Stimulated activated CD4-positive, alpha-beta T cell treated with anti-CD3 and anti-CD28 coated beads, Interleukin-15, amount 100 ng/mL, for 24 hours (primary cell): Measurements from ENCODE around the gene HPRT1.

Experiments used
- DNase-seq: peaks from one replicate; pipeline ENCODE4 v3.0.0-alpha.2; 2020

Gene HPRT1

DNA sequence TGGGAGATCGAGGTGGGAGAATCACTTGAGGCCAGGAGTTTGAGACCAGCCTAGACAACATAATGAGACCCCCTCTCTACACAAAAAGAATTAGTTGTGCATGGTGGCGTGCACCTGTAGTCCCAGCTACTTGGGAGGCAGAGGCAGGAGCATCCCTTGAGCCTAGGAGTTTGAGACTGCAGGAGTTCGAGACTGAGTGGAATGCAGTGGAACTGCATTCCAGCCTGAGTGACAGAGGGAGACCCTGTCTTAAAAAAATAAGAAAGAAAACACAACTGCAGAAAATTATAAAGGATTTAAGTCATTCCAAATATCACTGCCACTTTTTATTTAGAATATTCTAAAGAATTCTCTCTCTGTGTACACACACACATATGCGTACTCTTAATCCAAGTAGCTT is 18.4 kb downstream of the HPRT1 start:
- no peak for DNase-seq

- no peak for DNase-seq
Observed at GRCh38 chrX:134480061-134480460, 20.1 kb downstream of the HPRT1 start.

DNA sequence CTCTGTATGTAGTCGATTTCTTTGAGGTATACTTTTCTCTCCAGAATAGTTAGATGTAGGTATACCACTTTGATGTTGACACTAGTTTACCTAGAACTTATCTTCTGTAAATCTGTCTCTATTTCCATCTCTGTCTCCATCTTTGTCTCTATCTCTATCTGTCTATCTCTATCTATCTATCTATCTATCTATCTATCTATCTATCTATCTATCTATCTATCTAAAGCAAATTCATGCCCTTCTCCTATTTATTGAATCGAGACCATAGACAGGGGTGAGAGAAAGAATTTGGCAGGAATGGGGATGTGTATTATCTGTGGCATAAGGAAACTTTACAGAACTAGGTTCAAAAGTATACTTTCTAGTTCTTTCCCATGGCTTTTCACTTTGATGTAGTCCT is 21.4 kb downstream of the HPRT1 start:
- DNase-seq: no peak

- no peak for DNase-seq
Observed at GRCh38 chrX:134482371-134482770, 22.4 kb downstream of the HPRT1 start.

- DNase-seq: no peak
Observed at GRCh38 chrX:134484039-134484438, 24.1 kb downstream of the HPRT1 start.

GRCh38 chrX:134501941-134502340 is 42.0 kb downstream of the HPRT1 start:
- no peak for DNase-seq

DNA sequence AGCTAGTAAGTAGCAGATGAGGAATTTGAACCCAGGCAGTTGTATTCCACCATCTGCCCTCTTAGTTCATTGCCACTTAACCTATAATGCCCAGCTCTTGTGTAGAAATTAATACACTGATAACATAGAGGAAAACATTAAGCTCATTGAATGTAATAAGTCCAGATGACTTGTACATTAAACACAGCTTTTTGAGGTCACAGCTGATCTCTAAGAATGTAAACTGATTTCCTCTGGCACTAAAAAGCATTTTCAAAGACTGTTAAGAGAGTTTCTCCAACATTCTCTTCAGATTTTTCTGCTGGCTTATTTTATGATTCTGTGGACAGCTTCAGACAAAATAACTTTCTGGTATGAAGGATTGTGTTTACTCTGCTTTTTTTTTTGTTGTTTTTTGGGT is 42.7 kb downstream of the HPRT1 start:
- no peak for DNase-seq

- DNase-seq: no peak
Observed at GRCh38 chrX:134512566-134512965, 52.6 kb downstream of the HPRT1 start.

DNA sequence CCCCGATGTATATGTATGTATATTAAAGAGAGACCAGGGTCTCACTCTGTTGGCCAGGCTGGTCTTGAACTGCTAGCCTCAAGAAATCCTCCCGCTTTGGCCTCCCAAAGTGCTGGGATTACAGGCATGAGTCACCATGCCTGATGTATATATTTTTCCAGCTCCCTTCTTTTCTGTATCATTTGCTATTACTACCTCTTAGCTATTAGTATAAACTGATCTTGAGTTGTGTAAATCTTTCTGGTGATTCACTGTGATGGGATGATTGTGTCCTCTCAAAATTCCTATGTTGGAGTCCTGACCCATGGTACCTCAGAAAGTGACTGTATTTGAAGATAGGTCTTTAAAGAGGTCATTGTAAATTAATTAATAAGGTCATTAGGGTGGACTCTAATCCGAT is 53.1 kb downstream of the HPRT1 start:
- no peak for DNase-seq

GRCh38 chrX:134520860-134521390 is 61.0 kb downstream of the HPRT1 start:
- DNase-seq: no peak

GRCh38 chrX:134524181-134524580 is 64.2 kb downstream of the HPRT1 start:
- DNase-seq: no peak

GRCh38 chrX:134525086-134525792 is 65.3 kb downstream of the HPRT1 start:
- DNase-seq: no peak

DNA sequence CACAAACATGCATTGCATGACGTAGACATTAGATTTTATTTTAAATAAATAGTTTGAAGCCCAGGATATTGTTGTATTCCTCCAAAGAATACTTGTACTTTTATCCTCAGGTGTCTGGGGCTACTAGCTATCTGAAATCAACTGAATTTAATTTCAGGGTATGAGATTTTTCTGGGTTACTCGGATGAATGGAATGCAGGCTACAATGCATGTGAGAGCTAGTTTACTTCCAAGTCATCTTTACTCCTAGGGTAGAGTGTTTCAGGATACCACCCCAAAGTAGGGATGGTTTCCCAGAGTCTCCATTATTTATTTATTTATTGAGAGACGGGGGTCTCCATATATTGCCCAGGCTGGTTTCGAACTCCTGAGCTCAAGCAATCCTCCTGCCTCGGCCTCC is 66.4 kb downstream of the HPRT1 start:
- DNase-seq: no peak

- no peak for DNase-seq
Observed at GRCh38 chrX:134528960-134529359, 69.0 kb downstream of the HPRT1 start.

DNA sequence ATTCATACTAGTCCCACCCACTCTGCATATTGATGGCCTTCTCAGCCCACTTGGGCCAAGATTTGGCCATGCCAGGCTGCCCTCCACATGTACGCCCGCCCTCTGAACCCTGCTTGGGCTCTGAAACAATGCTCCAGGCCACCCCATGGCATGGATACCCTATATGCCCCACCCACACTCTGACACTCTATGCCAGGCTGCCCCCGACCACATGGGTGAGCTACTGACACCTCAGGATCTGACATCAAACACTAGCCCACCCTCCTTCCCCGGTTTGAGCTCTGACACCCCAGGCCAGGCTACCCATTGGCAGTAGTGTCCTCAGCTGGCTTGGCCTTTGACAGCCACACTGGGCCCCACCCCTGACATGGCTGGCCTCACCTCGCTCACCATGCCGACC is 69.5 kb downstream of the HPRT1 start:
- no peak for DNase-seq

- DNase-seq: no peak
Observed at GRCh38 chrX:134530845-134531244, 70.9 kb downstream of the HPRT1 start.

DNA sequence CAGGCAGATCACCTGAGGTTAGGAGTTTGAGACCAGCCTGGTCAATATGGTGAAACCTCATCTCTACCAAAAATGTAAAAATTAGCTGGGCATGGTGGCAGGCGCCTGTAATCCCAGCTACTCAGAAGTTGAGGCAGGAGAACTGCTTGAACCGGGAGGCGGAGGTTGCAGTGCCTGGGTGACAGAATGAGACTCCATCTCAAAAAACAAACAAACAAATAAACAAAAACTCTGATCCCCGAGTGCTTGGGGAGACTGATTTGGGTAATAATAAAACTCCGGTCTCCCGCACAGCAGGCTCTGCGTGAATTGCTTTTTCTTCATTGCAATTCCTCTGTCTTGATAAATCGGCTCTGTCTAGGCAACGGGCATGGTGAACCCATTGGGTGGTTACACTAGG is 73.4 kb downstream of the HPRT1 start:
- no peak for DNase-seq

GRCh38 chrX:134533952-134534351 is 74.0 kb downstream of the HPRT1 start:
- no peak for DNase-seq

- DNase-seq: no peak
Observed at GRCh38 chrX:134537179-134537955, 77.4 kb downstream of the HPRT1 start.

DNA sequence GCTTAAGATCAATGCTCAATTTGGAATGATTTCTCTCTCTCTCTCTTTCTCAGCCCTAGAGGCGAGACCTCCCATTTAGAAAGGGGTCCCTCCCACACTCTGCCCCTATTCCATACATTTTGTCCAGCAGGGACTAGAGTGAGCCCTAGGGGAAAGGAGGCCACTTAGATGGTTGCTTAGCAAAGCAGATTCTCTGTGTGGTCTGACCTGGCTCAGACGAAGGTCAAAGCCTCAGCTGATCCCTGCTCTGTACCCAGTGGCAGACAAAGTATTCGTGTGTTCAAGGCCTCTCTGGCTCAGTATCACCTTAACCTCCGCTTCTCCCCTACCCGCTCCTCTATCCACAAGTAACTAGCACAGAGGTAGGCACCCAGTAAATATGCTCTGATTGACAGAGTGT is 78.4 kb downstream of the HPRT1 start:
- DNase-seq: no peak

DNA sequence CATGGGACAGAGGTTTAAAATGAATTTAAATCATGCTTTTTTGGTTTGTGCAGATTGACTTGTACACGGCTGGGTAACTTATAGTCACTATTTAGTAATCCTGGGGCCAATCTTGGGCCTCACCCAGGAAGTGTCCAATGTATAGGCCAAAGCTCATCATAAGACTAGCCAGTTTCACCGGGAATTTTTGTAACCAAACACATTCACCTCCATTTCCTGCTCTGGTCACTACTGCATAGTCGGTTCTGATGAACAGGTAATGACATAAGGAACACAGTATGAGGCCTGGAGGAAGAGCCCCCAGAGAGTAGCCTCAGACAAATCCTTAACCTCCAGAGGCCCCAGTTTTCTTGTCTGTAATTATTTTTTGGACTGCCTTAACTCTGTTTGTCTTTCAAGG is 81.9 kb downstream of the HPRT1 start:
- no peak for DNase-seq

- no peak for DNase-seq
Observed at GRCh38 chrX:134542485-134542884, 82.5 kb downstream of the HPRT1 start.

GRCh38 chrX:134543288-134543687 is 83.3 kb downstream of the HPRT1 start:
- no peak for DNase-seq

DNA sequence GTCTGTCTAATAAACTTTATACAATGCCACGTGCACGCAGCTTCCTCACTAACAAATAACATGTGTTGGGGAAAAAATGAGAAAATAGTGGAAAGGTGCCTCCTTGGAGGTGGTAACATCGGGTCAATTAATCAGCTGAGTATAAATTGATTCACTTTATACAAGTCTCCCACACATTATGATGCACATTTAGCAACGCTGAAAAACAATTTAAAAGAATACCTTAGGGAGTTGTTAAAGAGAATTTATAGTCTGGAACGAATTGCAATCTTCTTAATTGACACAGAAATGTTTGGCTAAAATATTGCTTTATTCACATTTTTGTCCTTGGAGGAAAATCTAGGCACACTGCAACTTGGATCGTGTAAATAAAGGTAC is 84.2 kb downstream of the HPRT1 start:
- no peak for DNase-seq
